HepG2 (cell line): ENCODE results near the gene TASP1. TPM values are rescaled to one million over a fixed set of nuclear protein-coding genes. Genes with fewer than 3 reads are reported as not detected.

Source experiments
- EHMT2 ChIP-seq: fragments of 200-600 bp; sonication (generic); IDR thresholded peaks from 2 replicates; pipeline ENCODE4 v1.7.0; 2017; ENCODE audit warnings: antibody characterized with exemption, low read depth, low read length, borderline replicate concordance
- MIER3 ChIP-seq: IDR thresholded peaks from 2 replicates; pipeline ENCODE4 v1.6.1; 2016; ENCODE audit warnings: missing compliant biosample characterization, borderline replicate concordance
- NONO ChIP-seq, 2 experiments: fragments of 450-650 bp in 1 of 2; sonication (generic) in 1 of 2; formaldehyde crosslinking in 1 of 2; IDR thresholded peaks in 1 of 2; conservative IDR thresholded peaks in 1 of 2; 2 replicates each; pipeline versions ENCODE4 v1.6.1 to v1.8.0; 2017 to 2022; ENCODE audit warnings: mild to moderate bottlenecking in 1 of 2, missing genetic modification reagents in 1 of 2, moderate library complexity in 1 of 2
- POGZ ChIP-seq: sonication (generic); formaldehyde crosslinking; IDR thresholded peaks from 2 replicates; pipeline ENCODE4 v1.4.0; 2020; ENCODE audit warnings: mild to moderate bottlenecking, missing genetic modification reagents
- SMAD9 ChIP-seq: sonication (generic); formaldehyde crosslinking; IDR thresholded peaks from 2 replicates; pipeline ENCODE4 v1.5.1; 2020; ENCODE audit warnings: mild to moderate bottlenecking, missing genetic modification reagents
- ZFAT ChIP-seq: sonication (generic); formaldehyde crosslinking; conservative IDR thresholded peaks from 2 replicates; pipeline ENCODE4 v1.8.1; 2023; ENCODE audit warnings: missing genetic modification reagents, inconsistent platforms
- ZFP36L1 ChIP-seq: sonication (generic); formaldehyde crosslinking; IDR thresholded peaks from 2 replicates; pipeline ENCODE4 v1.8.0; 2022; ENCODE audit warnings: mild to moderate bottlenecking, missing genetic modification reagents, moderate library complexity
- ZNF124 ChIP-seq: sonication (generic); formaldehyde crosslinking; IDR thresholded peaks from 2 replicates; pipeline ENCODE4 v1.4.0; 2020; ENCODE audit warnings: missing genetic modification reagents
- ZNF224 ChIP-seq: sonication (generic); formaldehyde crosslinking; IDR thresholded peaks from 2 replicates; pipeline ENCODE4 v1.5.0; 2020; ENCODE audit warnings: mild to moderate bottlenecking, missing genetic modification reagents
- ZNF331 ChIP-seq: sonication (generic); formaldehyde crosslinking; IDR thresholded peaks from 2 replicates; pipeline ENCODE4 v1.4.0; 2020; ENCODE audit warnings: missing genetic modification reagents
- ZNF33A ChIP-seq: sonication (generic); formaldehyde crosslinking; IDR thresholded peaks from 2 replicates; pipeline ENCODE4 v1.5.1; 2020; ENCODE audit warnings: missing genetic modification reagents, mild to moderate bottlenecking, moderate library complexity, borderline replicate concordance
- ZNF468 ChIP-seq: sonication (generic); formaldehyde crosslinking; IDR thresholded peaks from 2 replicates; pipeline ENCODE4 v1.8.0; 2022; ENCODE audit warnings: mild to moderate bottlenecking, moderate library complexity, missing genetic modification reagents
- ZNF510 ChIP-seq: sonication (generic); formaldehyde crosslinking; IDR thresholded peaks from 2 replicates; pipeline ENCODE4 v1.4.0; 2020; ENCODE audit warnings: low read depth, mild to moderate bottlenecking, missing genetic modification reagents
- ZNF720 ChIP-seq: sonication (generic); formaldehyde crosslinking; IDR thresholded peaks from 2 replicates; pipeline ENCODE4 v1.4.0; 2020; ENCODE audit warnings: missing genetic modification reagents
- ZNF772 ChIP-seq: sonication (generic); formaldehyde crosslinking; IDR thresholded peaks from 2 replicates; pipeline ENCODE4 v1.5.0; 2020; ENCODE audit warnings: mild to moderate bottlenecking, missing genetic modification reagents
- ZNF777 ChIP-seq: sonication (generic); formaldehyde crosslinking; IDR thresholded peaks from 2 replicates; pipeline ENCODE4 v1.4.0; 2020; ENCODE audit warnings: missing genetic modification reagents
- polyA plus RNA-seq, 8 experiments: library from polyadenylated mRNA; depleted of rRNA in 3 of 8; stranded (reverse) in 7 of 8; unstranded in 1 of 8; fragments of >200 nt; fragmentation: Illumina TruSeq in 4 of 8; extraction: Trizol in 4 of 8; gene quantifications; 2 replicates each; pipeline versions ENCODE4 v1.2.1 to v1.2.3, GENCODE V29; 2011 to 2016; ENCODE audit warnings: low read depth in 4 of 8, missing spikeins in 1 of 8, mixed read lengths in 1 of 8; ENCODE audit not compliant: insufficient read depth in 1 of 8
- total RNA-seq, 5 experiments: library from RNA; depleted of rRNA; stranded (reverse); fragments of >200 nt; fragmentation: Illumina TruSeq; extraction: Trizol; gene quantifications; 2 replicates each; pipeline ENCODE4 v1.2.3, GENCODE V29; 2016; ENCODE audit warnings: low read depth in 1 of 5
- TF ChIP-seq, protein P1 (sequence below): sonication (generic); formaldehyde crosslinking; IDR thresholded peaks from 2 replicates; pipeline ENCODE4 v1.4.0; 2020; ENCODE audit warnings: mild to moderate bottlenecking, missing genetic modification reagents, borderline replicate concordance
- TF ChIP-seq, protein P2 (sequence below): sonication (generic); formaldehyde crosslinking; IDR thresholded peaks from 2 replicates; pipeline ENCODE4 v1.9.0; 2022; ENCODE audit warnings: low read depth, missing genetic modification reagents
- TF ChIP-seq, protein P3 (sequence below): sonication (generic); formaldehyde crosslinking; IDR thresholded peaks from 2 replicates; pipeline ENCODE4 v1.8.0; 2022; ENCODE audit warnings: missing genetic modification reagents, low read depth, mild to moderate bottlenecking, borderline replicate concordance
- TF ChIP-seq, protein P4 (sequence below): sonication (generic); formaldehyde crosslinking; IDR thresholded peaks from 2 replicates; pipeline ENCODE4 v1.5.1; 2020; ENCODE audit warnings: missing genetic modification reagents, mild to moderate bottlenecking, borderline replicate concordance
- TF ChIP-seq, protein P5 (sequence below): sonication (generic); formaldehyde crosslinking; IDR thresholded peaks from 2 replicates; pipeline ENCODE4 v1.4.0; 2020; ENCODE audit warnings: missing genetic modification reagents, borderline replicate concordance
- TF ChIP-seq, protein P6 (sequence below): sonication (generic); formaldehyde crosslinking; conservative IDR thresholded peaks from 2 replicates; pipeline ENCODE4 v1.8.0; 2022; ENCODE audit warnings: low read depth, missing genetic modification reagents

The TASP1 gene
- total and polyA plus RNA-seq, 2 of the 13 experiments (the other 11 are each of a cell fraction or from before 2014, with no cell fraction given) = 10.0 to 25.2 TPM

DNA sequence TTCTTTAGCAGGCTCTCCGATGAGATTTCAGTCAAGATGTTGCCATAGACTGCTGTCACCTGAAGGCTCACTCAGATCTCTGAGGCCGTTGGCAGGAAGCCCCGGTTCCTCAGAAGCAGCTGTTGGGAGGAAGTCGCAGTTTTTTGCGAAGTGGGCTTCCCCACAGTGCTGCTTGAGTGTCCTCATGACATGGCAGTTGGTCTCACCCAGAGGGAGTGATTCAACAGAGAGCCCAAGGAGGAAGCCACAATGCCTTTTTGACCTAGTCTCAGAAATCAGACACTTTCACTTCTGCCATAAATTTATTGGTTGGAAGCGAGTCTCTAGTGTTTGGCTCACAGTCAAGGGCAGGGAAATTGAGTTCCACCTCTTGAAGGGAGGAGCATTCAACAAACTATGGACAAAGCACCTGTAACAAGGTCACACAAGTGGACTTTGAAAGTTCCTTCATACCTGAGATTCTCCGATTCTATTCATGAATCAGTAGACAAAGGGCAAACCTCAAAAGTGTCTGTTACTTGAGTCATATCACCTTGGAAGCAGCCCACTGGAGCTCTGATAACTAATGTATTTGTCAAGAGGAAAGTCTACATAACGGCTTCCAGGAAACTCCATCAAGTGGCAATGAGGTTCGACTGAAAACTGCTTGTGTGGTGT is 208.3 kb downstream of the TASP1 start (continued):
- TF ChIP-seq, protein P1, sequence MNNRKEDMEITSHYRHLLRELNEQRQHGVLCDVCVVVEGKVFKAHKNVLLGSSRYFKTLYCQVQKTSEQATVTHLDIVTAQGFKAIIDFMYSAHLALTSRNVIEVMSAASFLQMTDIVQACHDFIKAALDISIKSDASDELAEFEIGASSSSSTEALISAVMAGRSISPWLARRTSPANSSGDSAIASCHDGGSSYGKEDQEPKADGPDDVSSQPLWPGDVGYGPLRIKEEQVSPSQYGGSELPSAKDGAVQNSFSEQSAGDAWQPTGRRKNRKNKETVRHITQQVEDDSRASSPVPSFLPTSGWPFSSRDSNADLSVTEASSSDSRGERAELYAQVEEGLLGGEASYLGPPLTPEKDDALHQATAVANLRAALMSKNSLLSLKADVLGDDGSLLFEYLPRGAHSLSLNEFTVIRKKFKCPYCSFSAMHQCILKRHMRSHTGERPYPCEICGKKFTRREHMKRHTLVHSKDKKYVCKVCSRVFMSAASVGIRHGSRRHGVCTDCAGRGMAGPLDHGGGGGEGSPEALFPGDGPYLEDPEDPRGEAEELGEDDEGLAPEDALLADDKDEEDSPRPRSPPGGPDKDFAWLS (CRISPR knock-in tag) = no peak
- TF ChIP-seq NONO (IDR thresholded peaks at IDR 0.05) (no peak), NONO (CRISPR knock-in tag; conservative IDR thresholded peaks at IDR 0.05) (no peak), ZNF124 (CRISPR knock-in tag) (no peak), ZFAT (CRISPR knock-in tag) (no peak), ZNF777 (CRISPR knock-in tag) (no peak), EHMT2 (peak; percentile 23; the same call in 1 of the 2 replicates), ZNF510 (CRISPR knock-in tag) (no peak), ZNF33A (no peak), ZNF772 (CRISPR knock-in tag) (no peak), ZFP36L1 (CRISPR knock-in tag) (no peak), ZNF331 (CRISPR knock-in tag) (peak; percentile 53; the same call in 1 of the 2 replicates), ZNF720 (0 out of 2 replicates have a peak, but pooled peaks have one; percentile 19), ZNF468 (CRISPR knock-in tag) (no peak), POGZ (CRISPR knock-in tag) (peak; percentile 65), MIER3 (CRISPR knock-in tag) (peak; percentile 22; the same call in 1 of the 2 replicates), SMAD9 (no peak), ZNF224 (no peak)
- TF ChIP-seq, protein P2, sequence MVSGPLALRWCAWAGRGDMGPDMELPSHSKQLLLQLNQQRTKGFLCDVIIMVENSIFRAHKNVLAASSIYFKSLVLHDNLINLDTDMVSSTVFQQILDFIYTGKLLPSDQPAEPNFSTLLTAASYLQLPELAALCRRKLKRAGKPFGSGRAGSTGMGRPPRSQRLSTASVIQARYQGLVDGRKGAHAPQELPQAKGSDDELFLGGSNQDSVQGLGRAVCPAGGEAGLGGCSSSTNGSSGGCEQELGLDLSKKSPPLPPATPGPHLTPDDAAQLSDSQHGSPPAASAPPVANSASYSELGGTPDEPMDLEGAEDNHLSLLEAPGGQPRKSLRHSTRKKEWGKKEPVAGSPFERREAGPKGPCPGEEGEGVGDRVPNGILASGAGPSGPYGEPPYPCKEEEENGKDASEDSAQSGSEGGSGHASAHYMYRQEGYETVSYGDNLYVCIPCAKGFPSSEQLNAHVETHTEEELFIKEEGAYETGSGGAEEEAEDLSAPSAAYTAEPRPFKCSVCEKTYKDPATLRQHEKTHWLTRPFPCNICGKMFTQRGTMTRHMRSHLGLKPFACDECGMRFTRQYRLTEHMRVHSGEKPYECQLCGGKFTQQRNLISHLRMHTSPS (CRISPR knock-in tag) = no peak
- TF ChIP-seq, protein P3, sequence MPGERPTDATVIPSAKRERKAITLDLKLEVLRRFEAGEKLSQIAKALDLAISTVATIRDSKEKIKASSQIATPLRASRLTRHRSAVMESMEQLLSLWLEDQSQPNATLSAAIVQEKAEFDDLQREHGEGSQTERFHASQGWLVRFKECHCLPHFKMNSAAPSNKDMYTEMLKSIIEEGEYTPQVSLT (CRISPR knock-in tag) = 0 out of 2 replicates have a peak, but pooled peaks have one; percentile 40
- TF ChIP-seq, protein P4, sequence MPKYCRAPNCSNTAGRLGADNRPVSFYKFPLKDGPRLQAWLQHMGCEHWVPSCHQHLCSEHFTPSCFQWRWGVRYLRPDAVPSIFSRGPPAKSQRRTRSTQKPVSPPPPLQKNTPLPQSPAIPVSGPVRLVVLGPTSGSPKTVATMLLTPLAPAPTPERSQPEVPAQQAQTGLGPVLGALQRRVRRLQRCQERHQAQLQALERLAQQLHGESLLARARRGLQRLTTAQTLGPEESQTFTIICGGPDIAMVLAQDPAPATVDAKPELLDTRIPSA (CRISPR knock-in tag) = no peak
- TF ChIP-seq, protein P5, sequence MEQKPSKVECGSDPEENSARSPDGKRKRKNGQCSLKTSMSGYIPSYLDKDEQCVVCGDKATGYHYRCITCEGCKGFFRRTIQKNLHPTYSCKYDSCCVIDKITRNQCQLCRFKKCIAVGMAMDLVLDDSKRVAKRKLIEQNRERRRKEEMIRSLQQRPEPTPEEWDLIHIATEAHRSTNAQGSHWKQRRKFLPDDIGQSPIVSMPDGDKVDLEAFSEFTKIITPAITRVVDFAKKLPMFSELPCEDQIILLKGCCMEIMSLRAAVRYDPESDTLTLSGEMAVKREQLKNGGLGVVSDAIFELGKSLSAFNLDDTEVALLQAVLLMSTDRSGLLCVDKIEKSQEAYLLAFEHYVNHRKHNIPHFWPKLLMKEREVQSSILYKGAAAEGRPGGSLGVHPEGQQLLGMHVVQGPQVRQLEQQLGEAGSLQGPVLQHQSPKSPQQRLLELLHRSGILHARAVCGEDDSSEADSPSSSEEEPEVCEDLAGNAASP (CRISPR knock-in tag) = peak; percentile 43; the same call in 1 of the 2 replicates
- TF ChIP-seq, protein P6, sequence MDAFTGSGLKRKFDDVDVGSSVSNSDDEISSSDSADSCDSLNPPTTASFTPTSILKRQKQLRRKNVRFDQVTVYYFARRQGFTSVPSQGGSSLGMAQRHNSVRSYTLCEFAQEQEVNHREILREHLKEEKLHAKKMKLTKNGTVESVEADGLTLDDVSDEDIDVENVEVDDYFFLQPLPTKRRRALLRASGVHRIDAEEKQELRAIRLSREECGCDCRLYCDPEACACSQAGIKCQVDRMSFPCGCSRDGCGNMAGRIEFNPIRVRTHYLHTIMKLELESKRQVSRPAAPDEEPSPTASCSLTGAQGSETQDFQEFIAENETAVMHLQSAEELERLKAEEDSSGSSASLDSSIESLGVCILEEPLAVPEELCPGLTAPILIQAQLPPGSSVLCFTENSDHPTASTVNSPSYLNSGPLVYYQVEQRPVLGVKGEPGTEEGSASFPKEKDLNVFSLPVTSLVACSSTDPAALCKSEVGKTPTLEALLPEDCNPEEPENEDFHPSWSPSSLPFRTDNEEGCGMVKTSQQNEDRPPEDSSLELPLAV (CRISPR knock-in tag) = no peak
